HG02678 (cell line): ENCODE measurements around the gene DCLK1.

Experiments used
- ATAC-seq: cut with Tn5 transposase; IDR thresholded peaks from one replicate; pipeline ENCODE4 v1.9.1; 2021; ENCODE audit warnings: mild to moderate bottlenecking, moderate library complexity; ENCODE audit not compliant: unreplicated experiment

The DCLK1 gene

DNA sequence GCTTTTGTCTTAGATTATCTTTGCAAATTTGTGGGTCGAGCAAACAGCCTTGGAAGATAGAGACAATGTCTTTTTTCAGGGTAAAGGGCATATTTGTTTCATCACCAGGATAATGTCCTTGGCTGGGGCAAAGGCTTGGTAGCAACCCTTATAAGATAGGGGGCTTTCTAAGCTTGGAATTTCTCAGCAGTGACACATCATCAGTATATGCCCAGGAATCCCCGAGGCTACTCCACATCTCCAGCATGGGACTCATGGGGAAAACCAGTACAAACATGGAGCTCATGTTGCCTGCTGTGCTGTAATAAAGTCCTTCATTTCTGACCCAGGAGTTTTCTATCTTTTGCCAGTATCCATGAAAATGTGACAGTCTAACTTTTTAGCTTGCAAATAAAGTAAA, 77.1 kb downstream of the DCLK1 start:
- ATAC-seq = no peak

DNA sequence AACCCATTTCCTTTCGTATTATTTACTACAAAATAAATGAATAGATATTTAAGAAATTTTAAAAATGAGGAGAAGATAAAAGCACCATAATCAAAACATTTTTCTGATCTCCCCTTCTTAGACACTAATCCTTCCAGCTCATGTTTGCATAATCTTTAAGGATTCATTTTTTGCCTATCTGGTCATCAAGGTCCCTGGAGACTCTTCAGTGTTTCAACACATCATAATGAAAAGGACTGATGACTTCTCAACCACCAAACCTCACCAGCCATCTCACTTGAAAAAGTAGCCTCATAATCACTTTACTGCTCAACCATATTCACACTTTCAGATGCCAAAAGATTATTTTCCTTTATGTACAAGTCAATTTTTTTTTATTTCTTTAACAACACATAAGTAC, 80.1 kb downstream of the DCLK1 start:
- ATAC-seq = no peak

DNA sequence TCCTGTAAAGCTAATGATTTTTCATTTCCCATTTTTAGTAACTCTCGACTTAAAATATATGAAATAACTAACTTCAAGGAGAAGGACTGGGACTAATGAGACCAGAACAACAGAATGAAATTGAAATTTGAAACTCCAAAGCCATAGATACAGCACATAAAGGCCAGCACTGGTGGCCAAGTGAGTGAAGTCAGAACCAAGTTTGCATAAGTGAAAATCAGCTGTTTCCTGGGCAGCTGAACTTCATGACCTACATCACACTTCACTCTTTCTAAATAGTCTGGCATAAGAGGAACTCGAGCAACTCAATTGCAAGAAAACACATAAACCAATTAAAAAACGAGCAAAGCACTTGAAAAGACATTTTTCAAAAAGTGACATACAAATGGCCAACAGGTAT, 84.5 kb downstream of the DCLK1 start:
- ATAC-seq = no peak

DNA sequence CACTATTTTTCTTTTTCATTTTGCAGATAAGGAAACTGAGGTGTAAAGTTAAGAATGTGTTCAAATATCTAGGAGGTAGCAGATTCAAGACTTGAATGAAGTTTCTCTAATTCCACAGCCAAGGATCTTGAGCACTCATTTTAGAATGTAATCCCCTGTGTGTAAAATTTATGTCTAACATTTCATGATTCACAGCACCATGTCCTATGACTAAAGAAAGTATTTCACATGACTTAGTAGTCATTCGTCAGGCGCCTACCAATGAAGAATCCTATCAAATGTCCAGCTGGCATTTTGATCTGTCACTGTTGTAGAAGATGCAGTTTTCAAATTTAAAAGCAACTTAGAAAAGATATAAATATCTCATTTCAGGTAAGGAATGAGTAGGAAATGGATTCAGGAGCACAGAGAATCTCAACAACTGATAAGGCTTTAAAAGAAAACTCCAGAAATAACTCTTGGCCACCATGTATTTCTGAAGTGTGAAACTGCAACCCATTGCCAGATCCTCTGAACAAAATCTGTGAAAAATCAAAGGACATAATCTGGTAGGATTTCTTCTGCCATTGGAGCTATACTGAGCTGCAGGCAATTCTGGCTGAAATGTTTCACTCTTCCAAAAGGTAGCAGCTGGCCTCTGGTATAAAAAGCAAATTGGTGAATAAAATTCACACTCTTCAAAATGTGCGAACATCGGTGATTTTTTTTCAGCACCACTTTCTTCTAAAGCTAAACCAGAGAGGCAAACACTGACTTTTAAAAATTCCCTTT, 92.2 kb downstream of the DCLK1 start:
- ATAC-seq = no peak

DNA sequence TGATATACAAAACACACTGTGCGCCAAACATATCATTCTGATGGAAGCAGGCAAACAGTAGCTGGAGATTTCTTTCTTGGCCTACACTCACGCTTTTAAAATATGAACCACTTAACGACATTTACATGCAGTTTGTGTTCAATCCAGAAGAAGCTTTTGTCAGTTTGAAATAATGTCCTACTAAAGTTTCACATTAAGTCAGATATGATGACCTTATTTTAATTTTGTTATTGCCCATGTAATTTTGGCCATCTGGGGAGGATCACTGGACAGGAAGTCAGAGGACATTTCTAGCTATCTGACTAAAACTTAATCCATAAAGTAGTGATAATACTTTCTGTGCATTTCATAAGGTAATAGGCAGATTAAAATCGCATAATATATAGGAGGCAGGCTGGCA, 98.1 kb downstream of the DCLK1 start:
- ATAC-seq = no peak

DNA sequence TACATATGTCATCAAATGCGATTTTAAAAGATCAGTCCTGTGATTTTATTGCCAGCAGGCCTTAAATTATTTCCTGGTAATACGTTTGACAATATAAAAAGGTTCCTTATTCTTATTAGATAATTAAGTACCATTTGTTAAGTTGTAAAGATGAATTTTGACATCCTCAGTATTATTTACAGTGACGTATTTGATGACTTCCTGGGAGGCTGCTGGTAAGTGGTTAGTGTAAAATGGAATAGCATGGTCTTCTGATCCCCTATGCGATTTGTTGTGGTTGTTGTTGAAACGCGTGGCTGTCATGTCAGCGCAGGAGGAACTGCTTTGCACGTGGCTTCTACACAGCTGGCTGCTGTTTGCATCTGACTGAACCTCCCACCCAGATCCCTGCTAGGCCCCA, 99.7 kb downstream of the DCLK1 start:
- no peak for ATAC-seq

DNA sequence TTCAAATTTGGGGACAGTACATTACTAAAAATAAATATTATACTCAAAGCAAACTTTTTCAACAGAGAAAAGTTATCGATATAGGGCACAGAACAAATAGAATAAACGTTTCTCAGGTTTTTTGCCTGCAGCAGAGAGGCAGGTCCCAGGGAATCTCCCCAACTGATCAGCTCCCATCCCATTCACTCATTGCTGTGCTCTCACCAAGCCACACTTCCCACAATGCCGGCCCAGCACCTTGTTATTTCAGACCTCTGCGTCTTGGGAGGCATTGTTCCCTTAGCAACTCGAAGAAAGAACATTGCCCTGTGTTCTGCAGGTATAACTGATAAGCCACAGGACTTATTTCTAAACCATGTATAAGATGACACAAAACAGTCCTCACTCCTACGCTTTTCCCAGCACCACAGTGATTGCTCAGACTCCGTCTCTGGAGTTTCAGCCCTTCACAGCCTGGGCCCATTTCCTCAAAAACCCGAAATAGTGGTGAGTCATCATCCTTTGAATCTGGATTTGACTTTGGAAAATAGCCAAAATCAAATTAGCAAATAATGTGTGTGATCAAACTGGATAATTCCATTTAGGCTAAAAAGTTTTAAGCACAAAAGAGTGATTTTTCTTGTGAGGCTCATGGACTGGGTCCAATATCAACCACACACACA, 100.4 kb downstream of the DCLK1 start:
- ATAC-seq = no peak

DNA sequence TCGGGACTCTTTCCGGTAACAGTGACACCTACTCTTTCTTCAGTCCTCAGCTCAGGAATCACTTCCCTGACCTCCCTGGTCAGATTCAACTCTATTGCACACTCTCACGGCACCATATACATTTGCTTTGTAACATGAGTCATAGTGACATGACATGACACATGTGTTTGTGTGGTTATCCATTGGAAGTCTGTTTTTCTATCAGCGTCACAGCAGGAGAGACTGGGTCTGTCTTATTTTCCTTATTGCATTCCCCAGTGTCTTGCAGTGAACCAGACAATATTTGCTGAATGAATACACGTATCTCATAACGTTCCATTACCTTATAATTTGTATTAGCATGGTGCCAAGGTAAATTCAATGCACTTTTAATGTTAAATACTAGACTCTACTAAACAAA, 102.0 kb downstream of the DCLK1 start:
- ATAC-seq = no peak

DNA sequence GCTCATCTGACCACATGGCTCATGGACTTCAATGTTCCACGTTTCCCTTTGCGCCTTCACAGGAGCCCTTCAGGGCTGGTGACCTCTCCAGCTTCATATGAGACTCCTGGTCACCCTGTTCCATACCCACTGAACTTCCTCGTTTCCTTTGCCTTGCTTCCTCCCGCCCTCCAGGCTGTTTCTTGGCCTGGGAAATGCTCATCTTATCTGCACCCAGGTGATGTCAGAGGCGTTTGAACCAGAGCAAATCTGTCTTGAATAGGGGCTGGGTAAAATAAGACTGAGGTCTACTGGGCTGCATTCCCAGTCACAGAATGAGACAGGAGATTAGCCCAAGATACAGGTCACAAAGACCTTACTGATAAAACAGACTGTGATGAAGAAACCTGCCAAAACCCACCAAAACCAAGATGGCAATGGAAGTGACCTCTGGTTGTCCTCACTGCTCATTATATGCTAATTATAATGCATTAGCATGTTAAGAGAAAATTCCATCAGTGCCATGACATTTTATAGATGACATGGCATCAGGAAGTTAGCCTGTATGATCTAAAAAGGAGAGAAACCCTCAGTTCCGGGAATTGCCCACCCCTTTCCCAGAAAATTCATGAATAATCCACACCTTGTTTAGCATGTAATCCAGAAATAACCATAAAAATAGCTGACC, 102.7 kb downstream of the DCLK1 start:
- no peak for ATAC-seq

DNA sequence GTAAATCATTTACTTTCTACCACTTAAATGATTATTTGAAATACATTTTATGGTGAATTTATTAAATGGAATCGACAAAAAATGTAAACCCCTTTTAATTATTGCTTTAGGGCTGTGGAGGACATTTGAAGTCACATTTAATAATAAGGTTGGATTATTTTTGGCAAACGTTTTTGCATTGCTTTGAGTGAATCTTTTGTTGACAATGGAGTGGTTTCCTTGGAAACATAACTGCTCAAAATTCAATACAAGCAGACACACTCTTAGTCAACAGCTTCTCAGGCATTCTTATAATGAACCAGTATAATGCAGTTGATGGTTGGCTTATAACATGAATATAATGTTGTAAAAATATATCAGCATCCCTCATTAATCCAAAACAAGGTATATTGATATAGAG, 104.7 kb downstream of the DCLK1 start:
- no peak for ATAC-seq

DNA sequence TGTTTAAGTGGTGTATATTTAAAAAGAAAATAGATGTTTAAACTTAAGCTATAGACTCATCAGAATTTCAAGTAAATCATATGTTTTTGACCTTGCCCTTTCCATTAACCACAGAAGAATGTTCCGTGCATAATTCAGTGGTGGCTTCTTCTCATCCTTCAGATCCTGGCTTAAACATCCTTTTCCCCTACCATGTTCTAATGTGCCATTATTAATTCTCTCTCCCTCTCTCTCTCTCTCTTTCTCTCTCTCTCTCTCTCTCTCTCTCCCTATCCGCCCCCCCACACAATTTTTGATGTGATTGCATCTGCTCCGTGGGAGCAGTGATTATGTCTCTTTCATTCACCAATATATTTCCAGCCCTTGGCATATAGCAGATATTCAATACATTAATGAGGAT, 116.4 kb downstream of the DCLK1 start:
- no peak for ATAC-seq

DNA sequence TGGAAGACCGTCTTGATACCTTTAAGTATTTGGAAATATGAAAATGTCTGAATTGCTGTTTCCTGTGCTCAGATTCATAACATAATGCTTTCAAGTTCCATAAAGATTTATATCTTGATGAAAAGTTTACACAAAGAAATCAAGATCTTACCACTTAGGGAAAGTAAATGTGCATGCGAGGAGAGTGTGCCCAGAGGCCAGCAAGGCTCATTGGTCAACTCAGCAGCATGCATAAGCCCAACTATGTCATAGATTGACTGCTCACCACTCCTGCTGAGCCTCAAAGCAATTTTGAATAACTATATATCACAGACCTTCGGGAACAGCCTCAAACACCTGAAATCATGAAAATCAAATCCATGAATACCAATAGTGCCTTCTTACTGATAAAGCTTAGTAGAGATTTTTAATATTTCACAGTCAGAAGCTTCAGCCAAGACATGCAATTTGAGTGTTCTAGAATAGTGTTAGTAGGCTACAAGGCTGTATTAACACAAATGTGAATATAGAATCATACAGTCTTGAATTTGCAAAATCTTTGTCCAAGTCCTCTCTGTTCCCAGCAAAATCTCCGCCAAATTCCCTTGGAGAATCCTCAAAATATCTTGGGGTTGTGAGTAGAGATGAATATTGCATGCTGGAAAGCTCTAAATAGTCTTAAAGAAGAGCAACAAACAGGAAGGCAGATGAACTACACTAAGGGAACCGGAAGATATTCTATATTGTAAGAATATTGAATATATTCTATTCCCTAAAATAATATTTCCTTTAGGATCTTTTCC, 124.1 kb downstream of the DCLK1 start:
- no peak for ATAC-seq

DNA sequence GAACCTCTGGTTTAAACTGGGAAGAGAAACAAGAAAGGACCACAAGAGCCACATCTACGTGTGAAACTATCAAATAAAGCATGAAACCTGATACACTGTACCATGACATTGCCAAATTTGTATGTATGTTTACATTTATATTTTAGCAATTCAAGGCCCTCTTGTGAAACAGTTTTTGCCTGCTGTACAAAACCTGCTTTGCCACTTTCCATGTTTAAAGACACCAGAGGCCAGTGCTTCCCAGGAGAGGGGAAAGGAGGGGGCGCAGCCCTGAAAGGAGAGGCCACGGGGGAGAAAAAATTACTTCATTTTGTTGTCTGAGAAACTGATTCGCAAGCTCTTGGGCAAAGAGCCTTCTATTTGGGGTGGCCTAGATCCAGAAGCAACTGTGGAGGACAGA, 124.8 kb downstream of the DCLK1 start:
- ATAC-seq = no peak

DNA sequence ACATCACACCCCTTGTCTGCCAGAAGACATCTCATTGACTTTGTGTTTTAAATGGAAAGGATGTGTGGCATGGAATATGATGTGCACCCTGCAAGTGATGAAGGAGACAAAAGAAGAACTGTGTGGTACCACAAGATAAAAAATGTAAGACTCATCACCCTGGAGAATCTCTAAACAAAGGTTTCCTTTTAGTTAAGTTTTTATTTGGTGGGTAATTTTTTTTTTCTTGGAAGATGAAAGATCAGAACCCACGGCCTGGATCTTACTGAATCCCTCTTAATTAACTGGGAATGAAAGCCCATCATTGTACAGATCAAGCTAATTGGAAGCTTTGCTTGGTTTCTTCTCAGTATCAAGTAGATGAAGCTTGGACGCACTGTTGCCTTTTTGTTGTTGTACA, 129.6 kb downstream of the DCLK1 start:
- no peak for ATAC-seq

DNA sequence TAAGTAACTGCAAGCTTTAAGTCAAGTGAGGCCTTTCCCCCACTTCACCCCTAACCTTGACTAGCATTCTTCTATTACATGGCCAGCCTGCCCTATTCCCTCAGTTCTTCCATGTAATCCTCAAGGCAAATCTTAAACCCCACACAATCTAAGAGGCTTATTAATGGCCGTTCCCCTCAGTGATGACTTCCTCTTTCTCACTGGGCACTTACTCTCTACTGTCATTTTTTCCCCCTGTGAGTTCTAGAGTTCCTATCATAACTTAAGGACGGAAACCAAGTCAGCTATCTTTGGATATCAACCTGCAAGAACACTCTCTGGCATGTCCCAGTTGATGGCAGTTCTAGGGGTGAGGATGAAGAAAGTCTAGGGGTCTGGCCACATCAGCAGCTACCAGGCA, 131.2 kb downstream of the DCLK1 start:
- ATAC-seq = no peak

DNA sequence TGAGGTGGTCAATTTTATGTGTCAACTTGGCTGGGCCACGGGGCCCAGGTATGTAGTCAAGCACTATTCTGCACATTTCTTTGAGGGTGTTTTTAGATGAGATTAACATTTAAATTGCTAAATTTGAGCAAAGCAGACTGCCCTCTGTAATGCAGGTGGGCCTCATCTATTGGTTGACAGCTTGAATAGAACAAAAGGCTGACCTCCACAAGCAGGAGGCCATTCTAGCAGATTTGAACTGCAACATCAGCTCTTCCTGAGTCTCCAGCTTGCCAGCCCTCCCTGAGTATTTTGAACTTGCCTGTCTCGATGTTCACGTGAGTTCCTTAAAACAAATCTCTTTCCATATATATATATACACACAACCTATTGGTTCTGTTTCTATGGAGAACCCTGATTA, 134.8 kb downstream of the DCLK1 start:
- ATAC-seq = no peak

DNA sequence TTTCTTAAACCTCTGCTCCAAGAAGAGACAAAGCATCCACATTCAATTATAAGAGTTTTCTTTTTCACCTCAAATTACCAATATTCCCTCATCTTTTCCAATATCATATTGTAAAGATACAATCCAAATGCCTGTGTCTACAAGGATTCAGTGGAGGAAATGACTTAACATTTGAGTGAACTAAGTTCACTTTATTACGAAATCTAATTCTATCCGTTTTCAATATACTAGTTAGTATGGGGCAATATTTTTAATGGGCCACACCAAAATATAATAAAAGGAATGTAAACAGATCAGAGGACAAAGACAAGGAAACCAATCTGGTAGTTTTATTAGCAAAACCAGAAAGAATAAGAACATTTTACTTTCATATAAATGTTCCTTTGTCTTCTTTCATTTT, 136.0 kb downstream of the DCLK1 start:
- ATAC-seq = no peak

DNA sequence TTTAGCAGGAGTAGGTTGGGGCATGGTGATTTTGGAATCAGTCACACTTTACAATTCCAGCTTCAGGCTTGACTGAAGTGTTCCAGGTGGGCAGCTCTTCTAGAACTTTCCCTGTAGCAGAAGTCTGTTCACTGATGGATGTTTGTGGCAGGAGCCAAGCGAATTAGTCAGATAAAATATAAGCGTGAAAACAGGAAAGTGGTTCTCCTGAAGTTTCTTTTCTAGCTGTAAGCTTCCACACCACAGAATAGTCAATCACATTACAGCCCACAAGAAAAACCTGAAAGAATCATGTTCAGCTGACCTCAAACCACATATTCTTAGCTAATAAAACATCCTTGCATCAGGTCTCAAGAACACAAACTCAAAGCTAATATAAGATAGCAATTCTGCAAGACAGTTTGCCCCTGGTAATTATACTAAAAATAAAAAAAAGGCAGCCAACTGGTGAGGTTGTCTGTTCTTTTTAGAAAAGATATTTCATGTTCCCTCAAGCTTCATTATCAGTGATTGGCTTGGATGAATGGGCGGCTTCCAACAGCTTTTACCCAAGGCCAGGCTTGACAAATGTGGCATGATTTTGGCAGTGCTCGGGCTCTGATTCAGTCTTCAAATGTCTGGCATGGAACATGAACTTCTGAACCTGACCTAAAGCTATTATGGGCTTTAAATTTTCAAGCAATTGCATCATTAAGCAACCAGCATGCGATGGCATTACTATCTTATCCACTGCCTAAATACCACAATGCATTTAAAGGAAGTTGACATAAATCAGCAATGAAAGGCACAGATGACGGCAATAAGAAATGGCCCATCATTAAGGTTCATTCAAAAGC, 136.8 kb downstream of the DCLK1 start:
- no peak for ATAC-seq

DNA sequence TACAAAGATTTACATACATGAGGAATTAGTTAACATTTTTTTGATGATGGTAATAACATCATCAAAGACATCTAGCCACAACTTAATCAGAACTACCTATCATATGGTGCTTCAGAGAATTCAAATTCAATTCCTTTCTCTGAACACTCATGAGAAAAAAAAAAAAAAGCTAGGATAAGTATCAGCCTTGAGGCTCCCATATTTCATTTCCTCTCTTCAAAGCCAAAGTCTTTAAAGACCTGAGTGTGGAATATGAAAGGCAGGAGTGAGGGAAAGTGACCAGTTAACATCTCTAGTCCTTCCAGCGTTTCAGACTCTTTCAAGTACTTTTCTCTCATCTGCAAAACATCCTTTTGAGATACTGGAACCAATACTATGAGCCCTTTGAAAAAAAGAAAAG, 137.5 kb downstream of the DCLK1 start:
- no peak for ATAC-seq

DNA sequence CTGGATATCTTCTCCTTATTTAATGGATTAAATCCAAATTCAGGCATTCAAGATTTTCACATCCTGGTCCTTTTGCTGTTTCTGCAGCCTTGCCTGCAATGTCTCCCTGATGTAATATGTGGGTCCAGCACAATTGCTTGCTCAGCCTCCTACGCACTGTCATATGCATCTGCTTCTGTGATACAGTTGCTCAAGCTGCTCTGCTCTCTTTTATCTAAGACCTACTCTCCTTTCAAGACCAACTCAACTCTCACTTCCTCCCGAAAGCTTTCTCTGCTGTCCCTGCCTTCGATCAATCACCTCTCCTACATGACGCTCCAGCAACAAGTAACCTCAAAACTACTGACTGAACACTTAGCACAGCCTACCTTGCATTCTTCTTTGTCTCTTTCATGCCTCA, 138.2 kb downstream of the DCLK1 start:
- no peak for ATAC-seq

DNA sequence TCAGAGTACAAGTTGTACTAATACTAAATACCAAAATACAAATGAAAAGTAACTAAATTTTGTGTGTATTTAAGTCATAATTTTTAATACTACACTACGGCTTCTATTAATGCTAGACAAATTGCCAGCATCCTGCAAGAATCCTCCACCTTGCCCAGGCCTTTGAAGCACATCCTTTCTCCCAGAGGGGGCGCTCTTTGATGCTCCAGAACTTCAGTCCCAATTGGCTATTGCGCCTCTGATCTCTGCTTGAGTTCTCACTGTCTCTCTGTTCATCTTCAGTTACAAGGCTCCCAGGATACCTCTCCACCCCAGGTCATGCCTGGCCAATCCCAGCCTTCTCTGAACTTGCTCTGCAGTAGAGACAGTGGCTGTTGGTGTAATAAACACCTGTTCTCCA, 141.0 kb downstream of the DCLK1 start:
- ATAC-seq = no peak
